RPMI7951 (cell line): ENCODE data around the gene POPDC3. TPM values are rescaled to one million over a fixed set of nuclear protein-coding genes. Genes with fewer than 3 reads are reported as not detected.
A peak's percentile ranks its signal among the peaks of the same experiment; 100 is the strongest.

Source experiments
- DNase-seq: peaks from one replicate; pipeline ENCODE4 v3.0.0-alpha.2; 2012; ENCODE audit warnings: low read depth
- total RNA-seq: library from RNA; depleted of rRNA; stranded (reverse); fragments of >200 nt; shearing (Covaris generic); gene quantifications from 2 replicates; pipeline ENCODE4 v1.2.3, GENCODE V29; 2014; rRNA removed

Gene POPDC3
- total RNA-seq, 1 experiment from 2014 or later: 66.4 TPM

DNA sequence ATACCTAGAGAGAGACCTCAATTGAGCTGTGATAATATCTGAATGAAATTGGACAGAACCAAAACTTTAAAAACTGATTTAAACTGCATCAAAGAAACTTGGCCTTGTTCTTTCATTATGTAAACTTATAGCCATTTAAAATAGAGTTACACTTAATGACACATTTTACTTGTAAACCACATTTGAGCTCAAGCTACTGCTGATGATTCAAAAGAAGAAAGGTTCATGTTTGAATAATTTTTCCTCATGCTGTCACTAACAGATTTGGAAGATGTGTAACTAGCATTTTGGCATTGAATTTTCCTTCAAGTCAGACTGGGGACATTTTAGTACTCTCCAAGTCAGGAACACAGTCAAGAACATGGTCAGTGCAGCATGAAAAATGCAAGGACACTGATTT, 26.9 kb downstream of the POPDC3 start:
- no peak for DNase-seq

DNA sequence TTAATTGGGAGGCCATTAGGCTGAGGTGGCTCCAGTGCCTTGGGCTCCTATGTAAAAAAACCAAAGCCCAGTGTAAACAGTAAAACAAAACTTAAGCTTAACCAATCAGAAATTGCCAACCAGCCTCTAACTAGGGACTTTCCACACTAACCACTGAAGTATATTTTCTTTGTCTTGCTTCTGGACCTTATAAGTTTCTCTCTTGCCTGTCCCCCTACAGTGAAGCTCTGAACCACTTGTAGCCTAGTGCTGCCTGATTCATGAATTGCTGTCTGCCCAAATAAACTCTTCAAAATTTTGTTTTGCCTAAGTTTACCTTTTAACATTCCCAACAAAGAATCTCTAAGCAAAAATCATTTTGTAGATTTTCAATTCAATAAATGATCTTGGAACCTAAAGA, 28.2 kb downstream of the POPDC3 start:
- DNase-seq: peak; percentile 43

DNA sequence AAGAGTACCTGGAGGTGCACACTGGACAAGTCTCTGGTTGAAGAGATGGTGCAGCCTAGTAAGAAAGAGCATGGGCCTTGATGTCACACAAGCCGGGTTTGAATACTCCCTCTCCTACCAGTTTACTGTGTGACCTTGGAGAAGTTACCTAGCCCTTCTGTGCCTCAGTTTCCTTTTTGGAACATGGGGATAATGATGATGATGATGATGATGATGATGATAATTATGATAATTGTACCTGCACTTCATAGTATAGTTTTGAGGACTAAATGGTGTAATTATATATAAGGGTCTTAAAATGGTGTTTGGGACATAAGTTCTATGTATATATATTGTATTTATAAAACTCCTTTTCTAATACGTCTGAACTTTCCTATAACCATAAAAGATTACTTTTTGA, 41.7 kb downstream of the POPDC3 start:
- no peak for DNase-seq

GRCh38 chr6:105137388-105137787, 42.4 kb downstream of the POPDC3 start:
- peak; percentile 25 for DNase-seq

GRCh38 chr6:105136431-105137350, 43.1 kb downstream of the POPDC3 start:
- peak; percentile 77 for DNase-seq

- DNase-seq: peak; percentile 44
Observed at GRCh38 chr6:105135907-105136430, 43.8 kb downstream of the POPDC3 start.

DNA sequence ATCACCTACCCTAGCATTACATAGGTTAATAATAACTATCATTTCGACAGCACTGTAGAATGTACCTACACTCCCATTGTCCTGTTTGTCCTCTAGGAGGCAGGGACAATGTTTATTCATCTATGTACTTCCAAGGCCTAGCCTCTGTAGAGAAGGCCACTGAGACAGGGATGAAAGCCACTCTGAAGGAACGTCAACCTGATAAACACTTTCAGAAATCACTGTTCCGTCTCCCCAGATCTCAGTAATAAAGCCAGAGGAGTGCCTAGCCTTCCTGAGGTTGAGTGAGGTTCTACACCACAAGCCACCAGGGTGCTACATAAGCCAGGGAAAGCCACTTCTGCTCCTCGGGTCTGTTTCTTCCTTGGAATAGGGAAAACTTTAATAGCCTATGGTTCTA, 44.8 kb downstream of the POPDC3 start:
- DNase-seq: peak; percentile 56

- no peak for DNase-seq
Observed at GRCh38 chr6:105122717-105123116, 57.1 kb downstream of the POPDC3 start.

GRCh38 chr6:105121981-105122380, 57.8 kb downstream of the POPDC3 start:
- DNase-seq: no peak

DNA sequence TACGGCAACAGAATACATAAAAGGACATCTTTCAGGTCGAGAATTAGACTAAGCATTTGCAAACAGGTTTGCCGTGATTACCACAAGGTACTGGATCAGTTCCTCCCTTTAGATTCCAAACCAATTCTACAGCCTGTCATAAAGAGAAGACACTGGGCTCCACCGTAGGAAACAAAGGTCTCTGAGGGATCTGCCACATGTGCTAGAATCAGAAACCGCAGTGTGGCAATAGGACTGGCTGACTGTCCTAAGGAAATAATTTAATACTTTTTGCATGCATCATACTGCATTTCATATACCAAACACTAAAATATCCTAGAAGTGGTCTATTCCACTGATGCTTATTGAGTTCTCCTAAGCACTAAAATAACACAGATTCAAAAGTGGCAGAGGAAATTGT, 59.2 kb downstream of the POPDC3 start:
- no peak for DNase-seq

GRCh38 chr6:105116150-105116549, 63.7 kb downstream of the POPDC3 start:
- no peak for DNase-seq

DNA sequence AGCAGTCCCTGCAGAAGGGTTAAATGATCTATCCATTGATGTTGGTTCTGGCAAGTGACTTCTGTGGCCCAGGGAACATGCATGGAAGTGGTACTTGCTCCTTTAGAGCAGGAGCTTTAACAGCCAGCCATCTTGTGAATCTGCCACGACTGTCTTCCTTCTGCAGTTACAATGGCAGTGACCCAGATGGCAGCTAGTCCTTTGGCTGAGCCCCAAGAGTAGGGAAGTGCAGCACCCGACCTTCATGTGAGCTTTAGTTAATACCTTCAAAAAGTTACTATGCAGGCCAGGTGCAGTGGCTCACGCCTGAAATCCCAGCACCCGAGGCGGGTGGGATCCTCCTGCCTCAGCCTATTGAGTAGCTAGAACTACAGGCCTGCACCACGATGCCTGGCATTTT, 66.4 kb downstream of the POPDC3 start:
- DNase-seq: no peak

DNA sequence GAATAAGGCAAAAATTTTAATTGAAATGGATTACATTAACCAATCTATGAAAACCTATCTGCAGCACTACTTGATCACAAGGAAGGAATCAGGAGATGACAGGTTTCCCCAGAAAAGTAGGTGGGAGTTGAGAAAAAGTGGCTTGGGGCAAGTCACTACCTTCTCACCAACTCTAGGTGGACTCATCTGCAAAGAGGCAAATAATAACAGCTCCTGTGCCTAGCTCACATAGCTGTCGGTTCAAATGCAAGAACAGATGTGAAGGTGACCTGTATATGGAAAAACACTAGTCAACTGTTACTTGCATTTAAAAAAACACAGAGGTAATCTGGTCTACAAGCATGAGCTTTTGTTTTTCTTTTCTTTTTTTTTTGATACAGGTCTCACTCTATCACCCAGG, 67.2 kb downstream of the POPDC3 start:
- peak; percentile 6 for DNase-seq

GRCh38 chr6:105111871-105112270, 67.9 kb downstream of the POPDC3 start:
- no peak for DNase-seq

GRCh38 chr6:105111105-105111504, 68.7 kb downstream of the POPDC3 start:
- no peak for DNase-seq

- no peak for DNase-seq
Observed at GRCh38 chr6:105109955-105110895, 69.6 kb downstream of the POPDC3 start.

DNA sequence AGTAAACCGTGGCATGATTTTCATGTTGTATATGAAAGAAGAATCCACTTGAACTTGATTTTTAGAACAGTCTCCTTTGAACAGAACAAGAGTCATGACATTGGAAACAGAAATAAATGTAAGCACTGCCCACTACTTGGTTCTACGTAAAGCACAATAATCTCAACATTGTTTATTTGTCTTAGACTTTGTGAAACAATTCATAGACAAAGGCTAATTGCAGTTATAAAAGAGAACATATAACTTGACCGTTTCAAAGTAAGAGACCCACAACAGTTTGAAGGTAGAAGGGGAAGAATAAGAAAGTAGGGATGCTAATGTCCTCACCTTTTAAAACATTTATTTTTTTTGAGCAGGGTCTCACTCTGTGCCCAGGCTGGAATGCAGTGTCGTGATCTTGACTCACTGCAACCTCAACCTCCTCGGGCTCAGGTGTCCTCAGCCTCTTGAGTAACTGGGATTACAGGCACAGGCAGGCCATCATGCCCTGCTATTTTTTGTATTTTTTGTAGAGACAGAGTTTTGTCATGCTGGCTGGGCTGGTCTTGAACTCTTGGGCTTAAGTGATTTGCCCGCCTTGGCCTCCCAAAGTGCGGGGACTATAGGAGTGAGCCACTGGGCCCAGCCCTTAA, 71.1 kb downstream of the POPDC3 start:
- DNase-seq: no peak

Other genes starting within 250 kb of the POPDC3 start
- 0.24 and 0.29 TPM in 2 replicates for gene LIN28B, start 222.9 kb downstream of the POPDC3 start, total RNA-seq
- 23.6 and 26.1 TPM in 2 replicates for gene PREP, start 223.1 kb upstream of the POPDC3 start, total RNA-seq